Measurements from ENCODE around the gene PSIP1.

PSIP1 gene

GRCh38 chr9:15416880-15417279, 93.9 kb downstream of the PSIP1 start:
- H3K36me3 ChIP-seq (ENCODE audit: control insufficient read depth in 2 of 2, insufficient read depth in 1 of 2, low read length in 2 of 2): no peaks in the 10 kb centered on the region
- no peaks in the 10 kb centered on the region for H3K9me3 ChIP-seq (ENCODE audit: control insufficient read depth, insufficient read depth, low read depth, low read length)
- POLR2A ChIA-PET: no interaction called here
- no peaks in the 10 kb centered on the region for H3K4me1 ChIP-seq (ENCODE audit: control insufficient read depth, insufficient read depth, low read length)
- TF ChIP-seq ZNF830 (tag by site-specific recombination; IDR thresholded peaks at IDR 0.05; ENCODE audit: low read depth): no peak
- TF ChIP-seq ZNF302 (tag by site-specific recombination; IDR thresholded peaks at IDR 0.05; ENCODE audit: low read depth): no peak
- TF ChIP-seq ZNF426 (tag by site-specific recombination; IDR thresholded peaks at IDR 0.05): no peak
- no peak for TF ChIP-seq ZNF366 (tag by site-specific recombination; conservative IDR thresholded peaks at IDR 0.05)
- TF ChIP-seq ZFP69B (tag by site-specific recombination; IDR thresholded peaks at IDR 0.05): no peak
- TF ChIP-seq ZNF501 (tag by site-specific recombination; IDR thresholded peaks at IDR 0.05): no peak
- no peak for TF ChIP-seq ZNF19 (tag by site-specific recombination; IDR thresholded peaks at IDR 0.05; ENCODE audit: low read depth)
- TF ChIP-seq WT1 (tag by site-specific recombination; IDR thresholded peaks at IDR 0.05): no peak
- peak; percentile 71; the same call in 1 of the 2 replicates for TF ChIP-seq ATF2 (tag by site-specific recombination; IDR thresholded peaks at IDR 0.05; ENCODE audit: low read depth)
- no peak for TF ChIP-seq EGR2 (tag by site-specific recombination; IDR thresholded peaks at IDR 0.05; ENCODE audit: low read depth)
- TF ChIP-seq YY1 (tag by site-specific recombination; IDR thresholded peaks at IDR 0.05): no peak
- peak; percentile 44 for TF ChIP-seq ZNF654 (tag by site-specific recombination; IDR thresholded peaks at IDR 0.05; ENCODE audit: low read depth)
- no peak for TF ChIP-seq ZBTB10 (tag by site-specific recombination; IDR thresholded peaks at IDR 0.05)
- TF ChIP-seq ZNF274 (IDR thresholded peaks at IDR 0.05; ENCODE audit: low read length): no peak
- no peak for TF ChIP-seq ZNF274 (tag by site-specific recombination; IDR thresholded peaks at IDR 0.05; ENCODE audit: borderline replicate concordance)
- no peak for TF ChIP-seq ZNF398 (tag by site-specific recombination; IDR thresholded peaks at IDR 0.05)
- H3K4me3 ChIP-seq (ENCODE audit: low read depth, low read length): no peak overlapping the region
- no peak overlapping the region for H3K27ac ChIP-seq (ENCODE audit: extremely low read depth, low read depth, low read length)
- CTCF ChIA-PET: interaction anchor here (0.7 to 1.8 kb wide), 11 partner anchors 8 to 282 kb away, joined by 3 to 7 read pairs (median 4); no protein-coding TSS in a partner anchor
